Inferior parietal cortex (tissue), 1 donor: ENCODE measurements around the gene SUMO3.

Experiments
- DNase-seq: peaks from one replicate; pipeline ENCODE4 v3.0.0-alpha.2; 2016; ENCODE audit errors: extremely low spot score

The SUMO3 gene

GRCh38 chr21:44761011-44761729 lies 56.7 kb downstream of the SUMO3 start:
- no peak for DNase-seq

- no peak for DNase-seq
These were observed 57.5 kb downstream of the SUMO3 start for GRCh38 chr21:44760376-44760775.

GRCh38 chr21:44759628-44760285 lies 58.1 kb downstream of the SUMO3 start:
- no peak for DNase-seq

GRCh38 chr21:44758781-44759627 lies 58.9 kb downstream of the SUMO3 start:
- DNase-seq, result no peak

GRCh38 chr21:44758141-44758561 lies 59.7 kb downstream of the SUMO3 start:
- no peak for DNase-seq

- DNase-seq, result no peak
These were observed 60.1 kb downstream of the SUMO3 start for GRCh38 chr21:44757731-44758130.

- no peak for DNase-seq
These were observed 61.3 kb downstream of the SUMO3 start for GRCh38 chr21:44756423-44757185.
